DMS 273 (cell line): ENCODE data around the gene NUP62.
A peak's percentile ranks its signal among the peaks of the same experiment; 100 is the strongest.
"Not testable (repeated sequence)": the region's sequence is repeated elsewhere in the genome, so short reads cannot be mapped to it uniquely, and the experiment has no call there.

Experiments used
- DNase-seq: peaks from one replicate; lab custom pipeline; 2025; ENCODE audit not compliant: unreplicated experiment; lab: John Stamatoyannopoulos, UW

The NUP62 gene

GRCh38 chr19:49952479-49952836 is 23.2 kb upstream of the NUP62 start:
- DNase-seq: no peak

GRCh38 chr19:49951806-49952478 is 22.6 kb upstream of the NUP62 start:
- DNase-seq: no peak

- DNase-seq: no peak
Measured at GRCh38 chr19:49950956-49951526, 21.7 kb upstream of the NUP62 start.

GRCh38 chr19:49950590-49950948 is 21.3 kb upstream of the NUP62 start:
- DNase-seq: no peak

- peak; percentile 30 for DNase-seq
Measured at GRCh38 chr19:49949742-49950589, 20.7 kb upstream of the NUP62 start.

- peak; percentile 47 for DNase-seq
Measured at GRCh38 chr19:49946415-49946814, 17.1 kb upstream of the NUP62 start.

GRCh38 chr19:49944567-49944966 is 15.3 kb upstream of the NUP62 start:
- not testable (repeated sequence) for DNase-seq

- DNase-seq: no peak
Measured at GRCh38 chr19:49940482-49940791, 11.1 kb upstream of the NUP62 start.

GRCh38 chr19:49939721-49940481 is 10.6 kb upstream of the NUP62 start:
- DNase-seq: peak; percentile 48

- DNase-seq: no peak
Measured at GRCh38 chr19:49938662-49939061, 9.4 kb upstream of the NUP62 start.

GRCh38 chr19:49937750-49938381 is 8.6 kb upstream of the NUP62 start:
- DNase-seq: peak; percentile 91

GRCh38 chr19:49936549-49936948 is 7.2 kb upstream of the NUP62 start:
- DNase-seq: no peak

- DNase-seq: no peak
Measured at GRCh38 chr19:49933643-49934042, 4.3 kb upstream of the NUP62 start.

- DNase-seq: no peak
Measured at GRCh38 chr19:49932731-49933131, 3.4 kb upstream of the NUP62 start.

- no peak for DNase-seq
Measured at GRCh38 chr19:49932041-49932451, 2.7 kb upstream of the NUP62 start.

GRCh38 chr19:49931293-49932040 is 2.2 kb upstream of the NUP62 start:
- no peak for DNase-seq

- no peak for DNase-seq
Measured at GRCh38 chr19:49930483-49931011, 1.2 kb upstream of the NUP62 start.

GRCh38 chr19:49929611-49930482 is 543 bp upstream of the NUP62 start:
- DNase-seq: peak; percentile 97

- DNase-seq: no peak
Measured at GRCh38 chr19:49927526-49928264, 1.6 kb downstream of the NUP62 start.
